HG03280 (cell line): ENCODE data around the gene INO80C.
"Not testable (repeated sequence)": the region's sequence is repeated elsewhere in the genome, so short reads cannot be mapped to it uniquely, and the experiment has no call there.

Source experiments
- ATAC-seq: cut with Tn5 transposase; IDR thresholded peaks from one replicate; pipeline ENCODE4 v1.9.1; 2021; ENCODE audit warnings: mild to moderate bottlenecking, moderate library complexity; ENCODE audit not compliant: unreplicated experiment

The INO80C gene

DNA sequence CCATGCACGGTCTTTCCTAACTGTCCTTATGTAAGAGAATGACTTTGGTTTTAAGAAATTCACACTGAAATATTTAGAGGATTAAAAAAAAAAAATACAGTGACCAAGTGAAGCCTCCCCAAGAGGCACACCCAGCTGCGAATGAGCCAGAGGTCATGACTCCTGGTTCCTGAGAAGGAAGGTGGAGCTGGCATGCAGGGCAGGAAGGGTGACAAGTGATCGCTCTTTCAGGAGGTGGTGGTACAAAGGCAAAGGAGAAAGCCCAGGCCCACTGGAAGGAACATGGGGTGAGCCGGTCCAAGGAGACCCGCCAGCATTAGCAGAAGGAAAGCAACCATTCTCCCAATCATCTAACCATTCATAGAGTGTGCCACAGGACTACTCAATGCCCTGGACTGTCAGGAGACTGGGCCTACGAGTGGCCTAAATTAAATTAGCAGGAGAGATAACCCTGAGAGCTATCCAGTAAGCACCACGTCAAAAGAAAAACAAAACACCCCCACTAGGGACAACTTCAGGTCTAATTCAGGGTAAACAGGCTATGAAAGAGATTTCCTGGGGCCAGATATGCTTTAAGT lies 7.8 kb downstream of the INO80C start:
- ATAC-seq: no peak

- not testable (repeated sequence) for ATAC-seq
These were observed 8.5 kb downstream of the INO80C start for GRCh38 chr18:35489281-35489680.

- ATAC-seq: not testable (repeated sequence)
These were observed 9.4 kb downstream of the INO80C start for GRCh38 chr18:35488396-35488795.

DNA sequence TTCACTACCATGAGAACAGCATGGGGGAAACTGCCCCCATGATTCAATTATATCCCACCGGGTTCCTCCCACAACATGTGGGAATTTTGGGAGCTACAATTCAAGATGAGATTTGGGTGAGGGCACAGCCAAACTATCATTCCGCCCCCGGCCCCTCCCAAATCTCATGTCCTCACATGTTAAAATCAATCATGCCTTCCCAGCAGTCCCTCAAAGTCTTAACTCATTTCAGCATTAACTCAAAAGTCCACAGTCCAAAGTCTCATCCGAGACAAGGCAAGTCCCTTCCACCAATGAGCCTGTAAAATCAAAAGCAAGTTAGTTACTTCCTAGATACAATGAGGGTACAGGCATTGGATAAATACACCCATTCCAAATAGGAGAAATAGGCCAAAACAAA lies 10.2 kb downstream of the INO80C start:
- not testable (repeated sequence) for ATAC-seq

DNA sequence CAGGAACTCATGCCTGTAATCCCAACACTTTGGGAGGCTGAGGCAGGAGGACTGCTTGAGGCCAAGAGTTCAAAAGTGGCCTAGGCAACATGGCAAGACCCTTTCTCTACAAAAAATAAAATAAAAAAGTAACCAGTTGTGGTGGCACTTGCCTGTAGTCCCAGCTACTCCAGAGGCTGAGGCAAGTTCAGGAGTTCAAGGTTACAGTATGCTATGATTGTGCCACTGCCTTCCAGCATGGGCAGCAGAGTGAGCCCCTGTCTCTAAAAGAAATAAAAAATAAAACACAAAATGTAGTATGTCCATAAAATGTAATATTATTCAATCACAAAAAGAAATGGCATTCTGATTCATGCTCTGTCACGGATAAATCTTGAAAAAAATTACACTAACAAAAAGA lies 11.9 kb downstream of the INO80C start:
- no peak for ATAC-seq

DNA sequence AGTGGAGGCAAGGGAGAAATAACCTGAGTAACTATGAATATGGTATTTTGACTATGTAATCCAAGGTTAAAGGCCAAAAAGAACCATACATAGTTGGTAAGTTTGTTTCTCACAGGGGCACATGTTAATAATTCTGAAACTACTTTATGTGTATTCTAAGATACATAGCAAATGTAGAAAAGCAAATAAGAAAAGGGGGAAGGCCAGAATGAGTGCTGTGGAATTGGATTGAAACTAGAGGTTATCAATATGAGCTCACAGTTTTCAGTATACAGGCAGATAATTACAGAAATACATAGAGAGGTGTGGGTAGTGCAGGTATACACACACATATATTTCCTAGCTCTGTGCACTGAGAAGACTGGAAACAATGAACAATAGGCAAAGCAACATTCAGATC lies 13.7 kb downstream of the INO80C start:
- no peak for ATAC-seq

GRCh38 chr18:35481960-35482366 lies 15.8 kb downstream of the INO80C start:
- no peak for ATAC-seq

- no peak for ATAC-seq
These were observed 17.7 kb downstream of the INO80C start for GRCh38 chr18:35479911-35480586.

- ATAC-seq: no peak
These were observed 19.0 kb downstream of the INO80C start for GRCh38 chr18:35478520-35479435.

DNA sequence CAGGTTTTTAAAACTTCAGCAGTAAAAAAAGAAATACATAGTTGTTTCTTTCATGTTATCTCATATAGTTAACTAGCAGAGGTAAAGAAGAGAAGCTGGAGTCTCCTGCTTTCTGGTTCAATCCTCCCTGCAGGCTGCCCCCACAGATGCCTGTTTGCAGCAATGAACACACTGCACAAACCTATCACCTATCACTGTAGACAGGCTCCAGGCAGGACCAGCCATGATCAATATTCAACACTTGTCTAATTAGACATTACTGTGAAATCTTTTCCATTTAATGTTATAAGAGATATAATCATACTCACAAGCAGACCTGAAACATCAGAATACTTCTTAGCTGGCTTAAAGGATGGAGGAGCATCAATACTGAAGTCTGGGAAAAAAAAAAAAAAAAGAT lies 19.8 kb downstream of the INO80C start:
- no peak for ATAC-seq

DNA sequence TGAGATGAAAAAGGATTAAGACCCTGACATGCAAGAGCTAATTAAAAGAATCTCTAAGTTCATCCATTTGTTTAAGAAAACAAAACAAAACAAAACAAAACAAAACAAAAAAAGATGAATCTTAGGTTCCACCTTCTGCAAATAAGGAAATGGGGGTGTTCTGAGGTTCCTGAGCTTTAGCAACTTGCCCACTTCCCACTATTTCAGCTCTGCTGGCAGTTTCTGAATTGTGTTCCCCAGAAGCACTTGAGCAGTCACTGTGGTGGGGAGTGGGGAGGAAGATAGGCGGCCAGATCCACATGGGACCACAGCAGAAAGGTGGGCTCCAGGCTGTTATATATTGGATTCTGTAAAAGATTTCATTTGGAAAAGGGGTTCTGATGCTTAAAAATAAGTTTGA lies 20.3 kb downstream of the INO80C start:
- no peak for ATAC-seq

- ATAC-seq: no peak
These were observed 22.9 kb downstream of the INO80C start for GRCh38 chr18:35474884-35475283.

- ATAC-seq: no peak
These were observed 24.2 kb downstream of the INO80C start for GRCh38 chr18:35473562-35473961.

GRCh38 chr18:35470435-35470834 lies 27.3 kb downstream of the INO80C start:
- no peak for ATAC-seq

GRCh38 chr18:35469725-35470124 lies 28.0 kb downstream of the INO80C start:
- no peak for ATAC-seq

GRCh38 chr18:35468711-35469110 lies 29.0 kb downstream of the INO80C start:
- no peak for ATAC-seq

DNA sequence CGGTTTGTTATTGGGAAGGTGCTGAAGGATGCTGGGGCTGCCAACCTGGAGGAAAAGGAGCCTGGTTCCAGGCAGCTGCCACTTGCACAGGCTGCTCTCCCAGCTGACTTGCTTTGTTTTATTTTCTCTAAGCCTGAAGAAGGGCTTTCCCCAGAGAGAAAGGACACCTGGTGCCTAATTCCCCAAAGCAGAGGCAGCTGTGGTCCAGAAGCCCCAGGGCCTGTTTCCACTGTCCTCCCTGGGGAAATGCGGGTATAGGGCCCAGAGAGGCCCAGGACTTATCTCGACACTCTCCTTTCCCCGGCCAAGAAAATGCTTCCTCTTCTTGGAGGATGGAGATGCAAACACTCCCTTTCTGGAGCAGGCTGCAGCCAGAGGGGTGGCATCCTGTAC lies 30.1 kb downstream of the INO80C start:
- ATAC-seq: no peak

GRCh38 chr18:35466815-35467623 lies 30.7 kb downstream of the INO80C start:
- ATAC-seq: no peak

- no peak for ATAC-seq
These were observed 31.4 kb downstream of the INO80C start for GRCh38 chr18:35466334-35466733.

GRCh38 chr18:35465329-35465728 lies 32.4 kb downstream of the INO80C start:
- no peak for ATAC-seq

- no peak for ATAC-seq
These were observed 32.9 kb downstream of the INO80C start for GRCh38 chr18:35464831-35465279.
